Endodermal cell (in vitro differentiated cells): ENCODE measurements around the gene MMP28. TPM values are rescaled to one million over a fixed set of nuclear protein-coding genes. Genes with fewer than 3 reads are reported as not detected.

Source experiments
- DNase-seq: peaks from one replicate; pipeline ENCODE4 v3.0.0-alpha.2; 2017
- H3K27ac ChIP-seq: 2 replicates; pipeline ENCODE4 v1.5.1; 2013; ENCODE audit warnings: mild to moderate bottlenecking, low read depth, low read length, moderate library complexity
- H3K27me3 ChIP-seq: 2 replicates; pipeline ENCODE4 v1.6.1; 2013; ENCODE audit warnings: mild to moderate bottlenecking, low read length, moderate library complexity; ENCODE audit not compliant: insufficient read depth, control insufficient read depth, poor library complexity, severe bottlenecking
- H3K36me3 ChIP-seq: 2 replicates; pipeline ENCODE4 v1.7.0; 2013; ENCODE audit warnings: mild to moderate bottlenecking, low read length, moderate library complexity; ENCODE audit not compliant: control insufficient read depth, insufficient read depth
- H3K4me1 ChIP-seq: one replicate; pipeline ENCODE4 v1.7.0; 2013; ENCODE audit warnings: low read length; ENCODE audit not compliant: control insufficient read depth, insufficient read depth
- H3K4me3 ChIP-seq: 2 replicates; pipeline ENCODE4 v1.5.1; 2013; ENCODE audit warnings: mild to moderate bottlenecking, low read length, moderate library complexity
- H3K9ac ChIP-seq: 2 replicates; pipeline ENCODE4 v1.6.1; 2013; ENCODE audit warnings: mild to moderate bottlenecking, low read length, moderate library complexity; ENCODE audit not compliant: poor library complexity, severe bottlenecking; ENCODE audit errors: extremely low read depth
- H3K9me3 ChIP-seq: 2 replicates; pipeline ENCODE4 v1.6.1; 2013; ENCODE audit warnings: mild to moderate bottlenecking, low read length, moderate library complexity; ENCODE audit not compliant: control insufficient read depth
- H3K27ac Mint-ChIP-seq: 2 replicates; pipeline ENCODE4 v1.8.0; 2020; ENCODE audit warnings: mixed read lengths
- H3K27me3 Mint-ChIP-seq: 2 replicates; pipeline ENCODE4 v1.8.0; 2021; ENCODE audit warnings: mild to moderate bottlenecking, mixed read lengths; ENCODE audit not compliant: insufficient read depth
- H3K36me3 Mint-ChIP-seq: 2 replicates; pipeline ENCODE4 v1.8.0; 2020; ENCODE audit warnings: low read depth, mixed read lengths
- H3K4me1 Mint-ChIP-seq: 2 replicates; pipeline ENCODE4 v1.8.0; 2020; ENCODE audit warnings: mixed read lengths
- H3K4me3 Mint-ChIP-seq: 2 replicates; pipeline ENCODE4 v1.8.0; 2020; ENCODE audit warnings: mild to moderate bottlenecking, moderate library complexity, mixed read lengths
- H3K9me3 Mint-ChIP-seq: 2 replicates; pipeline ENCODE4 v1.8.0; 2020; ENCODE audit warnings: mild to moderate bottlenecking, mixed read lengths
- WGBS, 2 experiments: methylation state at CpG; one replicate each; pipeline versions ENCODE4 v1.1.5 to v1.1.7; 2013; ENCODE audit warnings: missing lambda C conversion rate in 2 of 2, mixed read lengths in 1 of 2; ENCODE audit not compliant: insufficient coverage in 1 of 2, insufficient read length in 1 of 2; 5-methylcytosine and 5-hydroxymethylcytosine counted together
- total RNA-seq, 2 donors: library from RNA; stranded (reverse); fragmentation: NEBNext Ultra II Directional in 1 of 2; extraction: Animal tissue kit (Norgen Biotek cat#: 25700) in 1 of 2; gene quantifications; 2 replicates in 1 of 2; 3 replicates in 1 of 2; pipeline ENCODE4 v1.2.1, GENCODE V29; 2021
- TF ChIP-seq, protein P1 (sequence below): fragments of 200-600 bp; sonication (generic); conservative IDR thresholded peaks from 2 replicates; pipeline ENCODE4 v1.5.0; 2021; ENCODE audit warnings: antibody characterized with exemption, mild to moderate bottlenecking

MMP28 gene
- total RNA-seq, 2 donors from 2014 or later = not detected

DNA sequence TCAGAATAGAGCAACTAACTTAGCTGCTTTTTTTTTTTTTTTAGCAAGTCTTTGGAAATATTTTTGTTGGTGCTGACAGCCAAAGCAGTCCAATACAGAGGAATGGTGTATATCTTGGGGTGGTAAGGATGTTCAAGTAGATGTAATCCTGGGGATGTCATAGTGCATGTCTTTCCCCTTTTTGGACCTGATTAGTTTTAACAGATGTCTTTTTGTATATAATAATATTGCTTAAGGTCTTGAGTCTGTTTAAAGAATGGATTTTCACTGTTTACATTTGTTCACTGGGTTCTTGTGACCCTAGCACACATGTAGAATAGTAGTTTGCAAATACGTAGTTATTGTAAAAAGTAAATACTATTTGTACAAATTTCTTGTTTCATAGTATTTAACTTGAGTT, 21.8 kb upstream of the MMP28 start:
- Mint-ChIP-seq H3K27me3 (no peaks in the 10 kb centered on the region), H3K4me1 (no peaks in the 10 kb centered on the region), H3K4me3 (no peak overlapping the region), H3K9me3 (no peaks in the 10 kb centered on the region), H3K27ac (no peak overlapping the region), H3K36me3 (peaks cover 58% of the 10 kb centered on the region)
- DNase-seq = no peak
- Histone ChIP-seq H3K4me1 (no peaks in the 10 kb centered on the region), H3K27me3 (no peaks in the 10 kb centered on the region), H3K9ac (no peak overlapping the region), H3K27ac (no peak overlapping the region), H3K9me3 (no peaks in the 10 kb centered on the region), H3K36me3 (peaks cover 81% of the 10 kb centered on the region), H3K4me3 (no peak overlapping the region)
- no CpG with 5 or more reads among the region's 1 CpG for WGBS, 2 experiments
- TF ChIP-seq, protein P1, sequence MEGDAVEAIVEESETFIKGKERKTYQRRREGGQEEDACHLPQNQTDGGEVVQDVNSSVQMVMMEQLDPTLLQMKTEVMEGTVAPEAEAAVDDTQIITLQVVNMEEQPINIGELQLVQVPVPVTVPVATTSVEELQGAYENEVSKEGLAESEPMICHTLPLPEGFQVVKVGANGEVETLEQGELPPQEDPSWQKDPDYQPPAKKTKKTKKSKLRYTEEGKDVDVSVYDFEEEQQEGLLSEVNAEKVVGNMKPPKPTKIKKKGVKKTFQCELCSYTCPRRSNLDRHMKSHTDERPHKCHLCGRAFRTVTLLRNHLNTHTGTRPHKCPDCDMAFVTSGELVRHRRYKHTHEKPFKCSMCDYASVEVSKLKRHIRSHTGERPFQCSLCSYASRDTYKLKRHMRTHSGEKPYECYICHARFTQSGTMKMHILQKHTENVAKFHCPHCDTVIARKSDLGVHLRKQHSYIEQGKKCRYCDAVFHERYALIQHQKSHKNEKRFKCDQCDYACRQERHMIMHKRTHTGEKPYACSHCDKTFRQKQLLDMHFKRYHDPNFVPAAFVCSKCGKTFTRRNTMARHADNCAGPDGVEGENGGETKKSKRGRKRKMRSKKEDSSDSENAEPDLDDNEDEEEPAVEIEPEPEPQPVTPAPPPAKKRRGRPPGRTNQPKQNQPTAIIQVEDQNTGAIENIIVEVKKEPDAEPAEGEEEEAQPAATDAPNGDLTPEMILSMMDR = no peak

DNA sequence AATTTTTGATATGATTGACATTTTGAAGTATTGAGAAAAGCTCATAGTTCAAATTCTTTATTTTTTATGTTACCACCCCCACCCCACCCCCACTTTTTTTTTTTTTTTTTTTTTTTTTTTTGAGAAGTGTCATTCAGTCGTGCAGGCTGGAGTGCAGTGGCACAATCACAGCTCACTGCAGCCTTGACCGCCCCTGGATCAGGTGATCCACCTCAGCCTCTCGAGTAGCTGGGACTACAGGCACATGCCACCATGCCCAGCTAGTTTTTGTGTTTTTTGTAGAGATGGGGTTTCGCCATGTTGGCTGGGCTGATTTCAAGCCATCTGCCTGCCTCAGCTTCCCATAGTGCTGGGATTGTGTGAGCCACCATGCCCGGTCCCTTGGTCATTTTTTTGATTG, 21.3 kb upstream of the MMP28 start:
- Histone ChIP-seq H3K9me3 (no peaks in the 10 kb centered on the region), H3K36me3 (peaks cover 81% of the 10 kb centered on the region), H3K4me3 (no peak overlapping the region), H3K27me3 (no peaks in the 10 kb centered on the region), H3K4me1 (no peaks in the 10 kb centered on the region), H3K9ac (no peak overlapping the region), H3K27ac (no peak overlapping the region)
- TF ChIP-seq, protein P1 = no peak
- no peak overlapping the region for H3K4me3 Mint-ChIP-seq
- H3K27me3 Mint-ChIP-seq = no peaks in the 10 kb centered on the region
- 85 to 96% methylated on average over 2 to 5 of the region's 5 CpGs for WGBS, 2 experiments
- no peaks in the 10 kb centered on the region for H3K4me1 Mint-ChIP-seq
- peaks cover 53% of the 10 kb centered on the region for H3K36me3 Mint-ChIP-seq
- H3K9me3 Mint-ChIP-seq = no peaks in the 10 kb centered on the region
- no peak overlapping the region for H3K27ac Mint-ChIP-seq
- no peak for DNase-seq

DNA sequence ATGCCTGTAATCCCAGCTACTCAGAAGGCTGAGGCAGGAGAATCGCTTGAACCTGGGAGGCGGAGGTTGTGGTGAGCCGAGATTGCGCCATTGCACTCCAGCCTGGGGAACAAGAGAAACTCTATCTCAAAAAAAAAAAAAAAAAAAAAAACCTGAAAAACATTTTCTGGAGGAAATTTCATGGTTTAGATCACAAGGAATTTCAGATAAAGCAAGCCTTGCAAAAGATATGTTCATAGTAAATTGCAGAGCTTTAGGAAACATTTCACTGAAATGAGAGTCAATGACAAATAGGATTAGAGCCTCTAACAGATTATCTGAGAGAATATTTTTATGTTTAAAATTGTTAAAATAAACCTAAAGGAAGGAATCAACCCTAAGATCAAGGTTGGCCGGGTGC, 17.0 kb upstream of the MMP28 start:
- no peaks in the 10 kb centered on the region for H3K9me3 ChIP-seq
- H3K4me3 ChIP-seq = no peak overlapping the region
- peaks cover 47% of the 10 kb centered on the region for H3K36me3 ChIP-seq
- Mint-ChIP-seq H3K4me3 (no peak overlapping the region), H3K27ac (no peak overlapping the region), H3K36me3 (peaks cover 25% of the 10 kb centered on the region), H3K4me1 (peaks cover 20% of the 10 kb centered on the region), H3K27me3 (peaks cover 1% of the 10 kb centered on the region), H3K9me3 (no peaks in the 10 kb centered on the region)
- DNase-seq = no peak
- no peak overlapping the region for H3K27ac ChIP-seq
- TF ChIP-seq, protein P1 = no peak
- H3K4me1 ChIP-seq = no peaks in the 10 kb centered on the region
- WGBS, 2 experiments = 80 to 88% methylated on average over 1 to 5 of the region's 5 CpGs
- H3K9ac ChIP-seq = no peak overlapping the region
- H3K27me3 ChIP-seq = no peaks in the 10 kb centered on the region
